HG03045 (cell line): ENCODE data around the gene SLAMF6.
"Not testable (repeated sequence)": the region's sequence is repeated elsewhere in the genome, so short reads cannot be mapped to it uniquely, and the experiment has no call there.

ENCODE experiments used
- ATAC-seq: cut with Tn5 transposase; IDR thresholded peaks from one replicate; pipeline ENCODE4 v1.9.1; 2021; ENCODE audit warnings: mild to moderate bottlenecking, moderate library complexity; ENCODE audit not compliant: unreplicated experiment

The SLAMF6 gene

DNA sequence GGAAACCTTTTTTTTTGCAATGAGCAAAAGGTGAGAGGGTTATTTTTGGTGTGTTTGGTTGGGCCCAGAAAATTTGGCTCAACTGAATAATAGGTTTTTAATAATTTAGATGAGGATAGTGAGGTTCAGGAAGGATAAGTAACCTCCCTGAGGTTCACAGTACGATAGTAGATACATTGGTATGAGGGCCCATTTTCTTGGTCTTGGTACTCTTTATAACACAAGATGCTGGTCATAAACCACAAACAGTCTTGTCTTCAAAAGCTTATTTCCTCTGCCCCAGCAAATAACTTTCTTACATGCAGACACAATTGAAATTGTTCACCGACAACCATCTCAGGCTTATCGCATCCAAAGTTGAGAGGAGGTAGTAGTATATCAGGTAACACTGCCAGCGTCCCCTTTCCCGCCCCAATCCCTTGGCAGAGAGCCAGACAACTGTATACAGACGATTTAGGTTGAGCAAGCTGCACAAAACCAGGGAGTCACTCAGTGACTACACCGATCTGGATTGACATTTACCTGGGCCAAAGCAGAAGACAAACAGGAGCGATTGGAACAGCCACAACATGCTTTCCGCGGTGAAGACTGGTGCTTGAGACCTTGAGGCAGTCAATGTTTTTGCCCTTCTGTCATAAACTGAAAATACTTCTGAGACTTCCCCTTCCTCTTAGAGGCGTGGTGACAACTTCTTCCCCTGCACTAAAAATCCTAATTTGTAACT is at the start of gene SLAMF6:
SLAMF6 (minus strand) TSS at position 634 of the 724 bp plus-strand sequence; CDS start at position 571, 63 bp downstream.
- no peak for ATAC-seq

DNA sequence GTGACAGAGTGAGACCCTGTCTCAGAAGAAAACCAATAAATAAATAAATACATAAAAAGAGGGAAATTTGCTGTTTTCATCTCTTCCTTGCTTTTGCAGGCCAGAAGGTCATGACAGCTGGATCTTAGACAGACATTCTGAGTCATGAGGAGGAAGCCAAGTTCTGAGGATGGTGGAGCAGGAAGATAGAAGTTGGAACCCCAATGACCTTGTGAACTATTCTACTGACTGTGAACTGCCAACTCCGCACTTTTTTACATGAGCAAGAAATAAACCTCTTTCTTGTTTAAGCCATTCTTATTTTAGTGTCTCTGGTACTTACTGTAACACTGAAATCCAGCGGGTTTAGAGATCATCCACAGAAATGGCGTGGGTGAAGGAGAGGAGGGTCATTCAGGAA is 47.8 kb upstream of the SLAMF6 start:
- no peak for ATAC-seq

DNA sequence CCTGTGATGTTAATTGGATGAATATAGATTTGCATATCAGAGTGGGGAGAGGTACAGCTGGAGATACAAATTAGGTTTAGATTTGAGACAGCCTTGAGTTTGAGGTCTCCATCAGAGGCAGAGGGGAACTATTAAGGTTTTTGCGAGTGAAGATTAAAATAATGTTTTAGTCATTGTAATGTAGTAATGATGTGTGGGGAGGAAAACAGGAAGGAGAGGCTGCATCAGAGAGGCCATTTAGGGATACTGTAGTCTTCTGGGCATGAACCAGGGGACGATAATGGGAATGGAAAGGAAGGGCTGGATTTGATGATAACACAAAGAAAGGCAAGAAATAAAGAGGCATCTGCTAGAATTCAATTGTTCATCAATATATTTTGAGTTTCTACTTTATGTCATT is 46.8 kb upstream of the SLAMF6 start:
- ATAC-seq: no peak

DNA sequence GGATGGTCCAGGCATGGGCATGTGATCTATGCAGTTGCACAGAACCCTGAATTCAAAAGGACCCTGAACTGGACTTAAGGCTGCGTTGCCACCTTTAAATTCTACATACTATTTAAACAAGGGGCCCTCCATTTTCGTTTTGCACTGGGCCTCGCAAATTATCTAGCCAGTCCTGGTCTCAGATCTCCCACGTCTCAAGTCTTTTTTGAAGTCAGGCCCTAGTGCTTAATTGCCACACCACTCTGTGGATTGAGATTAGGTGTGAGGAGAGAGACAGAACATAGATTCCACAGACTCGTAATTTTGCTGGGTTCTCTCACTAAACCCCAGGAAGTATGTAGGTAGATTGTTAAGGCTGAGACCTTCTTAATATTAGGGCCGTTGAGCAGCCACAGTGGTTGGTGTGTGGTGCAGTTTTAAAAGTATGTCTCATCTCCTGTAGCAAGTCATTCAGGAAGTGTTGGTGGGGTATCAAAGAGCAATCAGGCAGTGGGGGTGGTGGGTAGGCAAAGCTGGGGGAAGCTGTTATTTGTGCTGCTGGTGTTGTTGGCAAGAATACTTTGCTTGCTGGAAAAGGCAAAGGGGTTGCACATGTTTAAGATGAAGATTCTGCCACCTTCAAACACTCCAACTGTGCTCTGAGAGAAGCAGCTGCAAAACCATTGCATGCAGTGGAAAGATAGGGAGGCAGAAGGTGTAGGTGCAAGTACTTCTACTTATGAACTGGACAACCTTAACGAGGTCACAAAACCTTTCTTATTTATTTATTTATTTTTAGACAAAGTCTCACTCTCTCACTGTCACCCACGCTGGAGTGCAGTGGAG is 45.0 kb upstream of the SLAMF6 start:
- ATAC-seq: no peak

DNA sequence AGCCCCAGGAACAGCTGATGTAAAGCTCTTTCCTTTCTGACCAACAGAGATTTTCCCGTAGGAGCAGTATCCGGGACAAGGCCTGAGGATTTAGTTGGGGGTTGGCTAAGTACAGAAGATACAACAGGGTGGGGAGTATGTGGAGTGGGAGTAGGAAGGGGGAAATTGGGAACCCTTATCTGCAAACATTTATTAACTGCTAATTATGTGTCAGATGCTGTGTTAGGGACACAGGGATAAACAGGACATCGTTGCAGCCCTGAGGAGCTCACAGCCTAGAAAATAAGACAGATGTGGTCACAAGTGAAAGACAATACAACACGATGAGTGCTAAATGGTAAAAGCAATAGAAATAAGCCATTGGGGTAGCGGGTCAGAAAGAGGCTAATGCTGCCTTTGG is 44.3 kb upstream of the SLAMF6 start:
- ATAC-seq: no peak

DNA sequence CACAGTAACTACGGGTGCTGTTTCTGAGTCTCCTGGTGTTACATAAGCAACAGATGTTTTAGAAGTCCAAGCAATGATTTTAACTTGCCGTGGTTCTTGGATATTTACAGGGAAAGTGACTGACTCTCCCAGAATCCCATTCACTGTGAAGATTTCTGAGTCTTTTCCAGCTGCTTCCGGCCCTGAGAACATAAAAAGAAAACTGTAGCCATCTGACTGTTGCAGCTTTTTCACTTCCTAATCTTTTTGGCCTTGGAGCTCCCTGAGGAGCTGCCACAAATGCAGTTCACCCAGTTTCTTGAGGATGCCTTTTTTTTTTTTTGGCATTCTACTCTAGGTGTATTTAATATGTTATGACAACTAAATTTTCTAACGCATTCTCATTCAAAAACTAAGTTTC is 42.5 kb upstream of the SLAMF6 start:
- no peak for ATAC-seq

DNA sequence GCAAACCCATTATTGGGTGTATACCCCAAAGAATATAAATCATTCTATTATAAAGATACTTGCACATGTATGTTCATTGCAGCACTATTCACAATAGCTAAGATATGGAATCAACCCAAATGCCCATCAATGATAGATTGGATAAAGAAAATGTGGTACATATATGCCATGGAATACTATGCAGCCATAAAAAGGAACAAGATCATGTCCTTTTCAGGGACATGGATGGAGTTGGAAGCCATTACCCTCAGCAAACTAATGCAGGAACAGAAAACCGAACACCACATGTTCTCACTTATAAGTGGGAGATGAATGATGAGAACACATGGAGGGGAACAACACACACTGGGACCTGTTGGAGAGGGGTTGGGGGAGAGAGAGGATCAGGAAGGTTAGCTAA is 40.2 kb upstream of the SLAMF6 start:
- ATAC-seq: not testable (repeated sequence)

DNA sequence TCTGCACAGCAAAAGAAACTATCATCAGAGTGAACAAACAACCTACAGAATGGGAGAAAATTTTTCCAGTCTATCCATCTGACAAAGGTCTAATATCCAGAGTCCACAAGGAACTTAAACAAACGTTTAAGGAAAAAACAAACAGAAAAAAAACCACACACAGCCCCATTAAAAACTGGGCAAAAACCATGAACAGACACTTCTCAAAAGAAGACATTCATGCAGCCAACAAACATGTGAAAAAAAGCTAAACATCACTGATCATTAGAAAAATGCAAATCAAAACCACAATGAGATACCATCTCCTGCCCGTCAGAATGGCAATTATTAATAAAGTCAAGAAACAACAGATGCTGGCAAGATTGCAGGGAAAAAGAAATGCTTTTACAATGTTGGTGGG is 39.7 kb upstream of the SLAMF6 start:
- not testable (repeated sequence) for ATAC-seq

DNA sequence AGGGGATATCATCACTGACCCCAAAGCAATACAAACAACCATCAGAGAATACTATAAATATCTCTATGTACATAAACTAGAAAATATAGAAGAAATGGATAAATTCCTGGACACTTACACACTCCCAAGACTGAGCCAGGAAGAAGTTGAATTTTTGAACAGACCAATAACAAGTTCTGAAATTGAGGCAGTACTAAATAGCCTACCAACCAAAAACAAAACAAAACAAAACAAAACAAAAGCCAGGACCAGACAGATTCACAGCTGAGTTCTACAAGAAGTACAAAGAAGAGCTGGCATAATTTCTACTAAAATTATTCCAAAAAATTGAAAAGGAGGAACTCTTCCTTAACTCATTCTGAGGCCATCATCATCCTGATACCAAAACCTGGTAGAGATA is 37.8 kb upstream of the SLAMF6 start:
- ATAC-seq: no peak

DNA sequence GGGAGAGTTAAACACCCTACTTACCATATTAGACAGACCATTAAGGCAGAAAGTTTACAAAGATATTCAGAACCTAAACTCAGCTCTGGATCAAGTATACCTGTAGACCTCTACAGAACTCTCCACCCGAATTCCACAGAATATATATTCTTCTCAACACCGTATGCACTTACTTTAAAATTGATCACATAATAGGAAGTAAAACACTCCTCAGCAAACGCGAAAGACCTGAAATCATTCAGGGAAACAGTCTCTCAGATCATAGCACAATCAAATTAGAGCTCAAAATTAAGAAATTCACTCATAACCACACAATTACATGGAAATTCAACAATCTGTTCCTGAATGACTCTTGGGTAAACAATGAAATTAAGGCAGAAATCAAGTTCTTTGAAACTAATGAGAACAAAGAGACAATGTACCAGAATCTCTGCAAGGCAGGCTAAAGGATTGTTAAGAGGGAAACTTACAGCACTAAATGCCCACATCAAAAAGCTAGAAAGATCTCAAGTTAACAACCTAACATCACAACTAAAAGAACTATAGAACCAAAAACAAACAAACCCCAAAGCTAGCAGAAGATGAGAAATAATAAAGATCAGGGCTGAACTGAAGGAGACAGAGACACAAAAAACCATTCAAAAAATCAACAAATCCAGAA is 37.1 kb upstream of the SLAMF6 start:
- ATAC-seq: no peak

DNA sequence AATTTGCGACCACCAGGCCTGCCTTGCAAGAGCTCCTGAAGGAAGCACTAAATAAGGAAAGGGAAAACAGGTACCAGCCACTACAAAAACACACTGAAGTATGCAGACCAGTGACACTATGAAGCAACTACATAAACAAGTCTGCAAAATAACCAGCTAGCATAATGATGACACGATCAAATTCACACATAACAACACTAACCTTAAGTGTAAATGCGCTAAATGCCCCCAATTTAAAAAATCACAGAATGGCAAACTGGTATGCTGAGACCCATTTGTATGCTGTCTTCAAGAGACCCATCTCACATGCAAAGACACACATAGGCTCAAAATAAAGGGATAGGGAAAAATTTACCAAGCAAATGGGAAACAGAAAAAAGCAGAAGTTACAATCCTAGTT is 36.4 kb upstream of the SLAMF6 start:
- ATAC-seq: not testable (repeated sequence)

DNA sequence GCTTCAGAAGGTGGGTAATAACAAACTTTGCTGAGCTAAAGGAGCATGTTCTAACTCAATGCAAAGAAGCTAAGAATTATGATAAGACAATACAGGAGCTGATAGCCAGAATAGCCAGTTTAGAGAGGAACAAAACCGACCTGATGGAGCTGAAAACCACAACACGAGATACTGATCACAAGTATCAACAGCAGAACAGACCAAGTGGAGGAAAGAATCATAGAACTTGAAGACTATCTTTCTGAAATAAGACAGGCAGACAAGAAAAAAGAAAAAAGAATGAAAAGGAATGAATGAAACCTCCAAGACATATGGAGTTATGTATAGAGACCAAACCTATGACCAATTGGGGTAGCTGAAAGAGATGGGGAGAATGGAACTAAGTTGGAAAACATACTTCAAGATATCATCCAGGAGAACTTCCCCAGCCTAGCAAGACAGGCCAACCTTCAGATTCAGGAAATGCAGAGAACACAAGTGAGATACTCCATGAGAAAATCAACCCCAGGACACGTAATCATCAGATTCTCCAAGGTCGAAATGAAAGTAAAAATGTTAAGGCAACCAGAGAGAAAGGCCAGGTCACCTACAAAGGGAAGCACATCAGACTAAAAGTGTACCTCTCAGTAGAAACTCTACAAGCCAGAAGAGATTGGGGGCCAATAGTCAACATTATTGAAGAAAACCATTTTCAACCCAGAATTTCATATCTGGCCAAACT is 35.8 kb upstream of the SLAMF6 start:
- no peak for ATAC-seq

DNA sequence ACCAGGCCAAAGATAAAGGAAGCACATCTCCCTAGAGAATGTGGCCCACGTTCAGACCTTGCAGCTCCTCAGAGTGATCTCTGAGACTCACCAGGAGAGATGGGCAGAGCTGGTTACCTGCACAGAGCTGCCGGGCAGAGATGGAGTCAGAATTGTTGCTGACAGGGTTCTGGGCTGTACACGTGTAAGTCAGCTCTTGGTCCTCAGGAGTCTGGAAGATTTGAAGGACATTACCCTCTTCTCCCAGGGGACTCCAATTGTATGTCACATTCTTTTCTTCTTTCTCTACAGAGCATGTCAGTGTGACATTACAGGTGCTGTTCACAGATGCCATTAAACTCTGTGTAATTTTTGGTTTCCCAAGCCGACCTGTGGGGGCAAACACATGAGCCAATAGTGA is 30.7 kb upstream of the SLAMF6 start:
- ATAC-seq: no peak

DNA sequence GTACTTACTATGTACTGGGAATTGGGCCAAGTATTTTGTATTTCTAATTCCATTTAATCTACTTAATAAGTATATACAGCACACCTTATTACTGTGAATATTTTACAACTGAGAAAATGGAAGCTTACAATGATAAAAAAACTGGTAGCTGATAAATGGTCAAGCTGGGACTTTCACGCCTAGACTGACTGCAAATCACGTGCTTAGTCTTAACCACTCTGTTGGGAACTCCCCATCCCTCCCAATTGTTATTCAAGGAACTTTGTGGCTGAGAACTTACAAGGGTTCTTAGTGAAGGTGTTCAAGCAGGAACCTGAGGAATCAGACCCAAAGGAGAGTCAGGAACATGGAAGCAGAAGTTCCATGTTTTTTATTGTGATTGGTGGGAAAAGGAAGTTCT is 29.4 kb upstream of the SLAMF6 start:
- ATAC-seq: no peak

DNA sequence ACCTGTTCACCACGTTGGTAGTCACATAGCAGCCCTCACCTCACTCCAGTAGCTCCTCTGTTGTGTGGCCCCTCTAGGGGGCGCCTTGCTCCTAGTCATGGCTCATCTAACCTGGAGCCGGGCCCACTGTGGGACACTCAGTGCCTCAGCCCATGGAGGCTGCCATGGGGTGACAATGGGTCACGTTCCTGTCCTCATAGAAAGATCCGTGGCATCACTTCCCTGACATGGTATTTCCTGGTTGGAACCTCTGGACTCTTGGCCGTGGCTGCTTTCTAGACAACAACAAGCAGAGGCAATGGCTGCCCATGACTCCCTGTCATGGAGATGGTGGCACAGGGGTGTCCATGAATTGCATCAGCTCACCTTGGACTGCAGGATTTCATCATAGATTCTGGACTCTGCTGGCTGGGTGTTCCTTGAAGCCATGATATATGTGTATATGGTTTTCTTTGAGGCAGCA is 27.5 kb upstream of the SLAMF6 start:
- ATAC-seq: no peak

DNA sequence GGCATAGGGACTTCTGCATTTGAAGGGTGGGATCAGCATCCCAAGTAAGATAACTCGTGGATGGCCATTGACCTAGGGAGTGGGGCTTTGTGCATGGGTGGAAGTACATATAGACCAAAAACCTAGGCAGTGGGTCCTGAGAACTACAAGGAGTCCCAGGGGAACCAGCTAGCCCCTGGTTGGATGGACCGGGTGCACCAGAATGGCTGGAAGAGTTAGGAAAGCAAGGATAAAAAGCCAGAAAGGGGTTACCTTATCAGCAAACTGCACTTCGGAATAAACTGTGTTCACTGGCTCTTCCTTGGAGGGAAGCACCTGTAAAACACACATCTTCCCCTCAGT is 26.6 kb upstream of the SLAMF6 start:
- no peak for ATAC-seq

DNA sequence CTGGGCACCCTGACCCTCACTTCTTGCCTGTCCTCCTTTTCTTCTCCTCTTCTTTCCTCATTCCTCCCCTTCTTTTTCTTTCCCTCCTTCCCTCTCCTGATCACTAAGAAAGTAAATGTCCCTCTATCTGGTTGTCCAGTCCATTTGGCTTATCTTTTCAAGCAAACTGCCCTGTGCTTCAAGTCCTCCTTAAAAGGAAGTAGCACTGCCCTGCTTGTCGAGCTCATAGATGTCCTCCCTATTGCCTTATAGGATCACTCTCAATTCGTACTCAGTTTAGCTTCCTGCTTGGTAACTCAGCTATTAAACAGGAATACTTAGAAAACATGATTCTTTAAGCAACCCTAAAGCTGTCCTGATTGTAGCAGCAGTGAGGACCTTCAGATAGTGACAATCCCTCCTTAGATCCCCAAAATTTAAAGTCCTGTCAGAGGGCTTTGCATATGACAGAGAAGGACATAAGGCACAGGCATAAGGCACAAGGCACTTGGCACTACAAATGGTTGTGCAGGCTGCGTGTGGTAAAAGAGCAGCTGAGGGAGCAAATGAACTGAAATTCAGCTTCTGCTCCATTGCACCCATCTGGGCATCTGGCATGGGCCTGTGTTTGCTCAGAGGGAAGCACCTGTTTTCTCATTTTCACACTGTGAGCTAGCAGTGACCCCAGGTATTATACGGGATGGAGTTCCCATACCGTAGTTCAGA is 26.1 kb upstream of the SLAMF6 start:
- peak; percentile 50 for ATAC-seq

DNA sequence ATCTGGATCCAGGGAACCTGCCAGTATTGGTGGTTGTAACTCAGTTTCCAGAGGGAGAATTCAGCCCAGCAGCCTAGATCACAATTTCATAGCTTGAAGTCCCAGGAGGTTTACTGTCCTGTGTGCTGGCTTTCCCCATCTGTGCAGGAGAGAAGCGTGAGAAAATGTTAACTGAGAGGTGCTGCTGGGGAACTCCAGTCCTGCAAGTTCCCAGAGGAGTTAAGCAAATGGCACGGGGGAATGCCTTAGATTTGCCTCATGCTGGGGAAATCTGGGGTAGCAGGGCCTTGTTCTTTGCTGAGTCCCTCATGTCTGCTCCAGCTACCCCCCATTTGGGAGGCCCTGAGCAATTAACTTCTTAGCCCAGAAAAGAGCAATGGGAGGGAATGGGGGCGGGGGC is 25.1 kb upstream of the SLAMF6 start:
- no peak for ATAC-seq

DNA sequence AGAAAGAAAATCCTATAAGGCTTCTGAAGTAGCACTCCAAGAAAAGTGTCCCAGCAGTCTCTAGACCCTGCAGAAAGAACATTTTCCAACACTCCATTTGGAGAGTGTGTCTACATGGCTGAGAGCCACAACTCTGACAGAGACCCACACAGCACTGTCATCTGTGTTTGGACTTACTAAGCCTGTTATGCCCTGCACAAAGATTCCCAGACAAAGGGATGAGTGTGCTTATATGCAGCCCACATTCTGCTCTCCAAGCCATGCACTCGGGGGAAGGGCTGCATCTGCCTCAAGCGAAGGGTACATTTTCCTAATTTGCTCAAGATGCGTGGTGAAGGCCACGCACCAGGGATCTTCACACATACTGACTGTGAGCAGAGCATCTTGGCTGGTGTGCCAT is 24.4 kb upstream of the SLAMF6 start:
- ATAC-seq: no peak

DNA sequence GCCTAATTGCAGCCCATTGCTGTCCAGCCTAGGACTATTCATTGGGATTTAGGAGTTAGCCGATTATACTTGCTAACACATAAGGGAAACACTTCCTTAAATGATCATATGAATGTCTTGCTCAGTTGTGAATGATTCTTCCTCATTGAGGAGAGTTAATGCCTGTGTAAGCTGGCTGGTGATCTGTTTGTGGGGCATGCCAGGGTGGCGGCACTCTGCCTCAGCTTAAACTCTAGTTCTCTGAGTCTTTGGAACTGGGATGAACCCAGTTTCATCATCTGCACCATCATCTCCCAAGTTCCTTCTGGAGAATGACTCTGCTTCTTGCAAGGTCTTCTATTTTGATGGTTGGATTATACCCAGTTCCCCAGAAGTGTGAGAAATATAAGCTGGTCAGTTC is 23.9 kb upstream of the SLAMF6 start:
- no peak for ATAC-seq

DNA sequence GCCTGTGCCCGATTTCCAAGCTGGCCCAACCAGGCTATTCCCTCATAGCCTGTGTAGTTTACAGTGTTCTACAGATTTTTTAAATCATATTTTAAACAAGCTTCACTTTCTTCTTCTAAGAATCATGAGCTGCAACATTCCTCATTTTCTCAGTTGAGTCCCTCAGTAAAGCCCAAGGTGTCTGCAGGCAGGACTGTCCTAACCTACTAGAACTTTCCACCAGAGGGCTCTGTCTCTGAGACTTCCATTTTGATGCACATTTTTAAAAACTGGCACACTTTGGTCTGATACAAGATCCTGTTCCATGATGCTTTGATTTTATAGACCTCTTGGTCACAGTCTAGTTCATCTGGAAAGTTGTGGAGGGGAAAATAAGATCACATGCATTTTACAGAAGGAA is 21.6 kb upstream of the SLAMF6 start:
- no peak for ATAC-seq
